ENCODE data around the gene KCNJ12. TPM values are rescaled to one million over a fixed set of nuclear protein-coding genes. Genes with fewer than 3 reads are reported as not detected.
"Not testable (repeated sequence)": the region's sequence is repeated elsewhere in the genome, so short reads cannot be mapped to it uniquely, and the experiment has no call there.

KCNJ12 gene
- total RNA-seq: not detected in 2 replicates

GRCh38 chr17:21376081-21376758 is at the start of gene KCNJ12:
KCNJ12 (plus strand) TSS chr17:21376357; CDS start chr17:21415343, 38,986 bp downstream.
- intact Hi-C loops (cut with micrococcal nuclease): no loop called here

DNA sequence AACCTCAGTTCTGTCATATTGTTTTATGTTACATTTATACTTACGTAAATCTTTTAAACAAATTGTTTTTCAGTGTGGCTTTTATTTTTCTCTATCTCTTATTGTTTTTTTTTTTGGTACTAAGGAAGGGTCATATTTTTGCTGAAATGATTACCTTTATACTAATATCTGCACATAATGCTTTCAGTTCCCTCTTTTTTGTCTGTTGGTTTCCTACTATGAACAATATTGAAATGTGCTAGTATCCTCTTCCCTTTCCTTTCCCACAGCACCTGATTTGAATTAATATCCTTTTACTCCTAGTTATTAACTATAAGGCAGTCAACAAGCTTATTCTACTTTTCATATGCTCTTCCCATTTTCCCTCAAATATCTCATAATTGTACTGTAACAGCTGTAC is 48.2 kb upstream of the KCNJ12 start:
- intact Hi-C loops (cut with micrococcal nuclease): not testable (repeated sequence)

DNA sequence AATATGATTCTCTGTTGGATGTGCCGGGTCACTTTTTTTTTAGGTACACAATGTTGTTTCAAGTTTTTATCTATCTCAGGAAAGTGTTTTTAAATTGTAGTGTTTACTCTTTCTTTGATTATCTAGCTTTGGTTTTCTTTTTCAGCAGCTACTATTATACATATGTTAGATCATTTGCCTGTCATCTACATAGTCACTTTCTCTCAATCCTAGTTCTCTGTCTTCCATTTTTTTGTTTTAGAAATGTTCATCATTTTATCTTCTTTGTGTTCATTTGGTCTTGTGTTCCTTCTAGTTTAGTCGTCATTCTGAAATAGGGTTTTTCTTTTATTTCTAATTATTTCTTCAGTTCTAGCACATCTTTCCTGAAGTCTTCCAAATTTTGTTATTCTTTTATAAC is 47.4 kb upstream of the KCNJ12 start:
- intact Hi-C loops (cut with micrococcal nuclease): not testable (repeated sequence)

DNA sequence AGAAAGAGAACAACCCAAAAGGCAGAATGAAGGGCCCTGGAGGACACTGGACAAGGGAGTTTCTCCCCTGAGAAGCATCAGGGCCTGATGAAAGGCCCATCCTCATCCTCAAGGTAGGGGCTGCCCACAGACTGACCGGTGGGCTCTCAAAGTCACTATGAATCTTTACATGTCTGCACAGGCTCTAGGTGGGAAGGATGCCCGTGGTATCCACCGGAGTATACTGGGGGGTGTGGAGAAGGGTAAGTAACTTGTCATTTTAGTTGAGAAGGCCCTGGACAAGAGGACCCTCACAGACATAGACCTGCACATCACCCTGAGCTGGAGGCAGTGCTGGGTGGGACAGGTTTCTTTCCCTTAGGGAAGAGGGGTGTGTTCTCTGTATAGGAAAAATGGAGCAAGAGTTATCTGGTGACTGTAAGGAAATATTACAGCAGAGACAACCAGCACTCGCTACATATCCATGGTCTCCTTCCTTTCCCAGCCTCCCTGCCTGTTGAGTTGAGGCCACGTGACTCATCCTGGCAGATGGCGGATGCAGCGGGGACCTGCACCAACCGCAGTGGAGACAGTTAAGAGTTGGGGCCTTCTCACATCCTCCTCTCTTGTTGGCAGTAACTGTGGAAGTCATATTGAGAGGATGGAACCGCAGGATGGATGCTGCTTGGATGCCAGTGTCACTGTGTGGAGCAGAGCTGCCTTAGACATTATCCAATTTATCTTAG is 45.6 kb upstream of the KCNJ12 start:
- intact Hi-C loops (cut with micrococcal nuclease): no loop called here

- intact Hi-C loops (cut with micrococcal nuclease): not testable (repeated sequence)
These were observed 39.4 kb upstream of the KCNJ12 start for GRCh38 chr17:21336541-21337294.

DNA sequence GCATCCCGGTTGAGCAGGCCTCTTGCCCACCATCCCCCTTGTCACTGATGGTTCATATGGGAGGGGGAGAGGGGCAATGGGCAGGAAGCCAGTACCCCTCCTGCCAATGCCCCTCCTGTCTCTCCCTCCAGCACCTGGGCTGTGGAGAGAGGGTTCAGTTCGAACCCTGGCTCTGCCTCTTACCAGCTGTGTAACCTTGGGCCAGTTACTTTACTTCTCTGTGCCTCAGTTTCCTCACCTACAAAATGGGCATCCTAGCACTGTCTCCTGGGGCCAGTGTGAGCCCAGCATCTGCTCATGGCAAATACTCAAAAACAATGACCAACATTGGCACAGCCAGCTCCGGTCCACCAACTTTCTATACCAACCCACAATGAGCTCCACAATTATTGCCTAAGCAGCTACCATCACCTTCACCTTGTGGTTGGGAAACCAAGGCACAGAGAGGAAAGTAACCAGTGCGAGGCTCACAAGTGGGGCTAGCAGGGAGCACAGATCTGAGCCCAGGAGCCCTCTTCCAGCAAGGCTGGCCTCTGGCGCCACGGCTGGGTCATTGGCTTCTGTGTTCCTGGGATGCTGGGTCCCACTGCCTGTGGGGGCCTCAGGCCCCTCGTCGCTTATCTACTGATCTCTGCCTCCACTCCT is 38.1 kb upstream of the KCNJ12 start:
- intact Hi-C loops (cut with micrococcal nuclease): not testable (repeated sequence)

- intact Hi-C loops (cut with micrococcal nuclease): no loop called here
These were observed 37.1 kb upstream of the KCNJ12 start for GRCh38 chr17:21339011-21339410.

DNA sequence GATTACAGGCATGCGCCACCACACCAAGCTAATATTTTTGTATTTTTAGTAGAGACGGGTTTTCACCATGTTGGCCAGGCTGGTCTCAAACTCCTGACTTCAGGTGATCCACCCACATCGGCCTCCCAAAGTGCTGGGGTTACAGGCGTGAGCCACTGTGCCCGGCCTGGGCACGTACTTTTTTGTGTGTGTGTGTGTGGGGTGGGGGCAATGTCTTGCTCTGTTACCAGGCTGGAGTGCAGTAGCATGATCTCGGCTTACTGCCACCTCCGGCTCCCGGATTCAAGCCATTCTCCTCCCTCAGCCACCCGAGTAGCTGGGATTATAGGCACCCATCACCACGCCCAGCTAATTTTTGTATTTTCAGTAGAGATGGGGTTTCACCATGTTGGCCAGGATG is 36.6 kb upstream of the KCNJ12 start:
- intact Hi-C loops (cut with micrococcal nuclease): not testable (repeated sequence)

GRCh38 chr17:21340407-21340806 is 35.8 kb upstream of the KCNJ12 start:
- intact Hi-C loops (cut with micrococcal nuclease): not testable (repeated sequence)

- intact Hi-C loops (cut with micrococcal nuclease): not testable (repeated sequence)
These were observed 34.9 kb upstream of the KCNJ12 start for GRCh38 chr17:21341279-21341678.

- intact Hi-C loops (cut with micrococcal nuclease): not testable (repeated sequence)
These were observed 34.1 kb upstream of the KCNJ12 start for GRCh38 chr17:21341925-21342540.

DNA sequence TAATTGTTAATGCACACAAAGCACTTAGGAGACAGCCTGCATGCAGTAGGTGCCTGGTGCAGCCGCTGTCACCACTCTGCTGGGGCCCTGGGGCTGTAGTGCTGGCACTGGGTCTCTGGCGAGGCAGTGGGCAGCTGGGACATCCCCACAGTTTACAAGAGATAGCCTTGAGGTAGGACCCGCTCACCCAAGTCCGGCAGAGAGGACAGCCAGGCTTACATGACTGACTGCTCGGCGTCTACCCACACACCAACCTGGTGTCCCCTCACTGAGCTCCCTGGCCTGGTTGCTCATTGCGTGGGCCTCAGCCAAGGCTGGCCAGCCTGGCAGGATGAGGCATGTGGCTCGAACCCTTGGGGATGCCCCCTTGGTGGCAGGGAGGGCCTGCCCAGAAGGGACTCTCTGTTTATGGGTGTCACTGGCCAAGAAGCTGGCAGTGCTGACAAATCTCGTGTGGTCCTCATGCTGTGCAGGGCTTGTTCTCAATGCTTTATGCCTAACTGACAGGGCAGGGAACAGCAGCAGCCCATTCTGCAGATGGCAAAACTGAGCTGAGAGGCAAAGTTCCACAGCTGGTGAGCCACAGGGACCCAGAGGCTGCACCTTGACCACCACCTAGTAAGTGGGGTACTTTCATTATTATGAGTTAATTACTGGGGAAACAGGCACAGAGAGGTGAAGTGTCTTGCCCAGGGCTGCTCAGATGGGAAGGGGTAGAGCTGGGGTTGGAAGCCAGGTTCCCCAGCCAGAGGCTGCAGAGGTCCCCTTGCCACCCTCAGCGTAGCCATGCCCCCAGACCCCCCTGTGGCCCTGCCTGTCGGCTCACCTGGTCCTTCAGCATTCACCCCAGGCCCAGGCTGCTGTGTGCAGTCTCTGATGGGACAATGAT is 32.9 kb upstream of the KCNJ12 start:
- intact Hi-C loops (cut with micrococcal nuclease): not testable (repeated sequence)

DNA sequence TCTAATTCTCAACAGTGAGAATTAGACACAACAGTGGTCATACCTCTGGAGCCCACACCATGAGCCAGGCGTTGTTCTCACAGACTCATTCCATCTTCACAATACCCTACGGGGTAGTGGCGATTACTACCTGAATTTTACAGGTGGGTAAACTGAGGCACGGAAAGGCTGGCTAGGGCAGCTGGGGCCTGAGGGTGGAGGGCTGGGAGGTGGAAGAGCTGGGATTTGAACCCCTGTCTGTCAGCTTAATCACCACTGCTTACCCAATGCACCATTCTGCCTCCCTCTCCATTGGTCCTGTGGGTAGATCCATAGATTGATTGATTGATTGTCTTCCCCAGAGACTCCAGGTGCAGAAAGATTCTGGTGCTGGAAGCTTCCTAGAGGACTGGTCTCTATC is 31.4 kb upstream of the KCNJ12 start:
- intact Hi-C loops (cut with micrococcal nuclease): not testable (repeated sequence)

DNA sequence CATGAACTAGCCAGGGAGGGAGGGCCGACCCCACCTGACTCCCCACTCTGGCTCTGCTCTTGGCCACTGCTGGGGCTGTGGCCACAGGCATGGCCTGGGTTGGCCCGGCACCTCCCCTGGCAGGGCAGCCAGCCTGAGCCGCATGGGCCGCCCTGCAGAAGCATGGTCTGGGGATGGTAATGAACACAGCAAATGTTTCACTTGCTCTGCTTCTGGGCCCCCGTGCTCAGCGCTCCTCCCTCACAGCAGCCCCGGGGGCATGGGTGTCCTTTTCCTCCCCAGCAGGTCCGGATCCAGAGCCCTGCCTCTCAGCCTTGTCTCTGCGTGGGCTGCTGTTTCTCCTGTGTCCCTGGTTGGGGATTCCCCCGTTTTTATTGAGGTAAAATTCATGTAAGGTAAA is 30.9 kb upstream of the KCNJ12 start:
- intact Hi-C loops (cut with micrococcal nuclease): no loop called here

DNA sequence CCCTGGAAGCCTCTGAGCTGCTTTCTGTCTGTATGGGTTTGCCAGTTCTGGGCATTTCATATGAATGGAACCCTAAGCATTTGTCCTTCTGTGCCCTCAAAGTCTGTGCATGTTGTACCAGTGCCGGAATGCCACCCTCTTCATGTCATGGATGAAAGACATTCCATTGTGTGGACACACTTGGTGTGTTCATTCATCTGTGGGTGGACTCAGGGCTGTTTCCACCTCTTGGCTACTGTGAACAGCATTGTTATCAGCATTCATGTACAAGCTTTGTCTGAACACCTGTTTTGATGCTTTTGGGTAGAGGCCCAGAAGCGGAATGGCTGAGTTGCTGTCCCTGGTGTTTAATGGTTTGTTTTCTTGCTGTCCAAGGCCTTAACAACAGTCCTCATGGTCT is 30.1 kb upstream of the KCNJ12 start:
- intact Hi-C loops (cut with micrococcal nuclease): not testable (repeated sequence)

- intact Hi-C loops (cut with micrococcal nuclease): not testable (repeated sequence)
These were observed 29.4 kb upstream of the KCNJ12 start for GRCh38 chr17:21346651-21347250.

DNA sequence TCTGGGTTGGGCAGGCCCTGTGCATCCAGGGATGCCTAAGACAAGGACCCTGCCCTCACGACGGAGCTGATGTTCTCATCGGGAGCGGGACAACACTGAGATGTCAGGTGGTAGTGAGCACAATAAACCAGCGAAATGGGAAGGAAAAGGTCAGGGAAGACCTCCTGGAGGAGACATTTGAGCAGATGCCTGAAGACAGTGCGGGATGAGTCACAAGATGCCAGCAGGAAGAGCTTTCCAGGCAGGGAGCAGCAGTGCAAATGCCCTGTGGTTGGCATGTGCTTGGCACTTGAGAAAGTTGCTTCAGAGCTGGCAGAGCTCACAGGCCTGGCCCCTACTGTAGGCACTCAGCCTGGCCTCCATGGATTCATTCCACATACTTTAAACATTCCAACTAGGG is 28.5 kb upstream of the KCNJ12 start:
- intact Hi-C loops (cut with micrococcal nuclease): not testable (repeated sequence)

- intact Hi-C loops (cut with micrococcal nuclease): not testable (repeated sequence)
These were observed 27.9 kb upstream of the KCNJ12 start for GRCh38 chr17:21348081-21348925.

DNA sequence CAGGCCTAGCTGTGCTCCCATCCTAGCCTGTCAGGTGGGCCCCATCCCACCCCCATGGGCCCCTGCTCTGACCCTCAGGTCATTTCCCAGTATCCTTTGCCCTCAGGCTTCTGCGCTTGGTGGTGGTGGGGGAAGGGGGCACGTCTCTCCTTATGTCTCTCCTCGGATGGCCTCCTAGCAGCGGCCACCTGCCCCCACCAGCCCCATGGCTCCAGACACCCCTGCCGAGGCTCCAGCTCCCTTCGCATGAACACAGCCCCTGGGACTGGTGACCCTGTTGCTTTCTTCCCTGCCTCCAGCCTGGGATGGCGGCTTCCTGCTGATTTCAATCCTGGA is 27.3 kb upstream of the KCNJ12 start:
- intact Hi-C loops (cut with micrococcal nuclease): not testable (repeated sequence)

Measured in T-helper 2 cell treated with Interferon-gamma antibody and Interleukin-4, amounts not matched to agents 100 ng/mL and 5 ng/mL, for 36 hours (primary cell).